Stomach smooth muscle (tissue), 2 donors: ENCODE results near the gene CCT3.
"Not testable (repeated sequence)": the region's sequence is repeated elsewhere in the genome, so short reads cannot be mapped to it uniquely, and the experiment has no call there.

Experiments
- H3K27ac ChIP-seq: one replicate; pipeline ENCODE4 v1.7.0; 2013; ENCODE audit warnings: mild to moderate bottlenecking, low read length, inconsistent platforms
- H3K27me3 ChIP-seq, 2 donors: one replicate each; pipeline ENCODE4 v1.7.0; 2013; ENCODE audit warnings: low read length in 2 of 2; ENCODE audit not compliant: insufficient read depth in 2 of 2, control insufficient read depth in 1 of 2
- H3K36me3 ChIP-seq, 2 donors: one replicate each; pipeline ENCODE4 v1.7.0; 2013; ENCODE audit warnings: low read length in 2 of 2; ENCODE audit not compliant: control insufficient read depth in 2 of 2, insufficient read depth in 2 of 2
- H3K4me1 ChIP-seq: one replicate; pipeline ENCODE4 v1.7.0; 2013; ENCODE audit warnings: low read length; ENCODE audit not compliant: control insufficient read depth, insufficient read depth
- H3K4me3 ChIP-seq, 2 donors: one replicate each; pipeline ENCODE4 v1.7.0; 2013; ENCODE audit warnings: low read length in 2 of 2
- H3K9ac ChIP-seq, 2 donors: one replicate each; pipeline ENCODE4 v1.7.0; 2013; ENCODE audit warnings: low read length in 2 of 2, mild to moderate bottlenecking in 1 of 2
- H3K9me3 ChIP-seq, 2 donors: one replicate each; pipeline ENCODE4 v1.7.0; 2013; ENCODE audit warnings: low read length in 2 of 2; ENCODE audit not compliant: control insufficient read depth in 2 of 2
- donor health status: healthy.
- donor health status: Pancreatic carcinoma.

The CCT3 gene

DNA sequence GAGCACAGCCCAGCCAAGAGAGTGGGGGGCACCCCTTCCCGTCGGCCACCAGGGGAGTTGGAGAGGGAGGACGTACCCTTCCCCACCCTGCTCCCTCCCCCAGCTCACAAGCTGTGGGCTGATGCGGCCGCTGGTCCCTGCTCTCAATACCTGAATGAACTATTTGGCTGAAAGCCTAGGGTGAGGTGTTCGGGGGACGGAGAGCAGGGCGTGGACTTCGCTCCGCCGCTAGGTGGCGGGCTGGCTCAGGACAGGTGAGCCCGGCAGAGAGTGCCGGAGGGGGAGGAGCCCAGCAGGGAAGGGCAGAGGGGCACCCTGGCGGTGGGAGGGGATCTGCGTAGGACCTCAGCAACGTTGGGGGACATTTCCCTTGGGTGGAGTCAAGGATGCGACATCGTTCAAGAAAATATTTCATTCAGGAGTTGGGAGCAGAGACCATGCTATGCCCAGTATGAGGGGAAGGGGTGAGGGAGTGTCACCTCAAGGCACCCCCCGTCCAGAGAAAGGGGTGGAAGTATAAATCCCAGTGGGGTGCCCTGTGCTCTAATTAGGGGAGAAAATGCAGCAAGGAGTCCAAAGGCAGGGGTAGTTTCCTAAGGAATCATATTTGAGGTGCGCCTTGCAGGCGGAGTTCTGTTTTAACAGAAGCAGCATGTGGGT lies 18.9 kb upstream of the CCT3 start:
- H3K36me3 ChIP-seq, result no peaks in the 10 kb centered on the region
- no peaks in the 10 kb centered on the region for H3K9me3 ChIP-seq
- no peaks in the 10 kb centered on the region for H3K4me1 ChIP-seq
- H3K27me3 ChIP-seq, result peaks cover 13 to 14% of the 10 kb centered on the region in 2 donors
- no peak overlapping the region for H3K9ac ChIP-seq
- H3K27ac ChIP-seq, result no peak overlapping the region
- no peak overlapping the region for H3K4me3 ChIP-seq

DNA sequence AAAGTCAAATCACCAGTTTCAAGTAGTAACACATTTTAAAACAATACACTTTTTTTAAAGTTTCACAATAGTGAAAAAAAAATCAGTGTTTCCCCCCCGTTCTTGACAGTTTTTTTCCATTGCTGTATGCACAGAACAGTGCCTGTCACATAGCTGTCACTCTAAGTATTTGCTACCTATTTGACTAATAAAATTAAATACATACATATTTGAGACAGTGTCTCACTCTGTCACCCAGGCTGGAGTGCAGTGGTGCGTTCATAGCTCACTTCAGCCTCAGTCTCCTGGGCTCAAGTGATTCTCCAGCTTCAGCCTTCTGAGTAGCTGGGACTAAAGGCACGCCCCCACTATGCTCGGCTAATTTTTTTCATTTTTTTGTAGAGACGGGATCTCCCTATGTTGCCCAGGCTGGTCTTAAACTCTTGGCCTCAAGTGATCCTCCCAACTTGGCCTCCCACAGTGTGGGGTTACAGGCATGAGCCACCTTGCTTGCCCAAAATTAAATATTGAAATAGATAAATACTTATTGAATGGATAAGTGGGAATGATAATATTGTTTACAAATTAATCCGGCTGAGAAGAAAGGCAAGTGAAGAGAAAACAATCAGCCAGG lies 18.3 kb upstream of the CCT3 start:
- no peaks in the 10 kb centered on the region for H3K4me1 ChIP-seq
- H3K9ac ChIP-seq, result no peak overlapping the region
- no peak overlapping the region for H3K27ac ChIP-seq
- H3K36me3 ChIP-seq, result no peaks in the 10 kb centered on the region
- peaks cover 13 to 14% of the 10 kb centered on the region in 2 donors for H3K27me3 ChIP-seq
- H3K4me3 ChIP-seq, result no peak overlapping the region
- no peaks in the 10 kb centered on the region for H3K9me3 ChIP-seq

- not testable (repeated sequence) for H3K9me3 ChIP-seq, H3K4me1 ChIP-seq, H3K36me3 ChIP-seq, H3K27ac ChIP-seq, H3K4me3 ChIP-seq, H3K9ac ChIP-seq
- peaks cover 12 to 14% of the 10 kb centered on the region in 2 donors for H3K27me3 ChIP-seq
Observed at GRCh38 chr1:156352481-156352880, 14.4 kb upstream of the CCT3 start.

- H3K9me3 ChIP-seq, result no peaks in the 10 kb centered on the region
- H3K9ac ChIP-seq, result no peak overlapping the region
- no peak overlapping the region for H3K27ac ChIP-seq
- no peaks in the 10 kb centered on the region for H3K36me3 ChIP-seq
- H3K4me1 ChIP-seq, result no peaks in the 10 kb centered on the region
- H3K4me3 ChIP-seq, result no peak overlapping the region
- H3K27me3 ChIP-seq, result peaks cover 0 to 5% of the 10 kb centered on the region in 2 donors
Observed at GRCh38 chr1:156347331-156347730, 9.2 kb upstream of the CCT3 start.

DNA sequence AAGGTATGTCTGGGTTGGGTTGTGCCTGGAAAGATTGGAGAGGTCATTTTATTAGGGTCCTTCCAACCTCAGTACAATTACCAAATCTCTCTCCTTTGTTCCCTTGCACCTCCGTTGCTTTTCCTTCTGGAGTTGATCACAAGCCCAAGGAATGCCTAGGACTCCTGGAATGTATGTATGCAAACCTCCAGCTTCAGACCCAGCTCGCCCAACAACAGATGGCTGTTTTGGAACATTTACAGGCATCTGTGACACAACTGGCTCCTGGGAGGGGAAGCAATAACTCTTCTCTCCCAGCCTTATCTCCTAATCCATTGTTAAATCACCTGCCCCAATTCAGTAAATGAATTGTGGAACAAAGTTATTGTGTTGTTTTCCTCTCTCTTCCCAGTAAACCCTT lies 8.5 kb upstream of the CCT3 start:
- H3K9me3 ChIP-seq, result no peaks in the 10 kb centered on the region
- H3K9ac ChIP-seq, result no peak overlapping the region
- H3K4me1 ChIP-seq, result no peaks in the 10 kb centered on the region
- no peaks in the 10 kb centered on the region for H3K36me3 ChIP-seq
- H3K4me3 ChIP-seq, result no peak overlapping the region
- peaks cover 0 to 5% of the 10 kb centered on the region in 2 donors for H3K27me3 ChIP-seq
- no peak overlapping the region for H3K27ac ChIP-seq

DNA sequence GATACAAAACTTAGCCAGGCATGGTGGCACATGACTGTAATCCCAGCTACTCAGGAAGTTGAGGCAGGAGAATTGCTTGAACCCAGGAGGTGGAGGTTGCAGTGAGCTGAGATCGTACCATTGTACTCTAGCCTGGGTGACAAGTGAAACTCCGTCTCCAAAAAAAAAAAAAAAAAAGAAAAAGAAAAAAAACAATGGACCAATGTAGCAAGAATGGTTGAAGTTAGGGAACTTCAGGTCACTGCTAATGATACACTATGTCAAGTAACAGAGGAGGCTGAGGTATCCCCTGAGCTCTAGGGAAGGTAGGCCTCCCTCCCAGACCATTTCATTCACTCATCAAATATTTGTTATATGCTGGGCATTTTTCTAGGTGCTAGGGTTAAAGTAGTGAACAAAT lies 7.9 kb upstream of the CCT3 start:
- H3K27ac ChIP-seq, H3K9ac ChIP-seq, H3K4me1 ChIP-seq, H3K9me3 ChIP-seq, H3K4me3 ChIP-seq, H3K36me3 ChIP-seq, H3K27me3 ChIP-seq: not testable (repeated sequence)

DNA sequence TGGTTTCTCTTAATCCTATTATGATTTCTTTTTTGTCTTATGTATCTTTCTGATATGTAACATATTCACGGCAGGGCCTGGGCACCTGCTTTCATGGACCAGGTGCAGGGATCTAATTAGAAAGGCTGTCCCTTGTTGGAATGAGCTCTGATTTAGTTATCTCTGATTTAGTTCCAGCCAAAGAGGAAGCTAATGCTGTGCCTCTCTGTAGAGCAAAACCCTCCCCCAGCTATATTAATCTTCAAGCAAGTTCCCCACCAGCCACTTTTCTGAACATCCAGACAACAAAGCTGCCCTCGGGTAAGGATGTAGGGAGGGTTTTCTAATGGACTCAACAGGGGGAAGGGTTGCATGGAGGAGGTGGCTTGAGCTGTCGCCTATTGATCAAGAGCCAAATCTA lies 6.3 kb upstream of the CCT3 start:
- Histone ChIP-seq H3K9ac (no peak overlapping the region), H3K36me3 (no peaks in the 10 kb centered on the region), H3K9me3 (no peaks in the 10 kb centered on the region), H3K27ac (no peak overlapping the region), H3K4me3 (no peak overlapping the region), H3K4me1 (no peaks in the 10 kb centered on the region), H3K27me3 (peaks cover 0 to 5% of the 10 kb centered on the region in 2 donors)

- no peak overlapping the region for H3K4me3 ChIP-seq
- no peak overlapping the region for H3K27ac ChIP-seq
Observed at GRCh38 chr1:156342166-156342955, 4.3 kb upstream of the CCT3 start.

DNA sequence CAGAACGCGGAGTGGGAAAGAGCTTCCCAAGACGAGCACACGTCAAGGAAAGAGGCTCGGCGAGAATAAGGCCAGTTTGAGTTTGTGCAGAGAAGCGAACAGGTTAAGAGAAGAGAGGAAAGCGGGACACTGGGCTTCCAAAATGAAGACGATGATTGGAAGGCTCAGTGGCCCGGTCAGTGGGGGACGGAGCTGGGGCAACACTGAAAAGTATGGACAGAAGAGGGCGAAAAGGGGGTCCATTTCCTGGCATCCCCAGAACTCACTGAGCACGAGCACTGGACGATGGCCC lies 258 bp downstream of the CCT3 start:
- H3K9ac ChIP-seq, result peak overlapping the region; percentile 76 to 93
- no peaks in the 10 kb centered on the region for H3K27me3 ChIP-seq
- H3K4me3 ChIP-seq, result peak overlapping the region; percentile 85 to 98
- H3K36me3 ChIP-seq, result peaks cover 16 to 21% of the 10 kb centered on the region in 2 donors
- H3K27ac ChIP-seq, result peak overlapping the region; percentile 76
- peaks cover 14% of the 10 kb centered on the region for H3K4me1 ChIP-seq
- no peaks in the 10 kb centered on the region for H3K9me3 ChIP-seq

More at GRCh38 chr1:156342166-156342955, 4.3 kb upstream of the CCT3 start:
- Histone ChIP-seq H3K9ac (no peak overlapping the region), H3K4me1 (peaks cover under 1% of the 10 kb centered on the region), H3K36me3 (no peaks in the 10 kb centered on the region), H3K27me3 (peaks cover 0 to 3% of the 10 kb centered on the region in 2 donors), H3K9me3 (no peaks in the 10 kb centered on the region)

- Histone ChIP-seq H3K36me3 (peaks cover 21 to 27% of the 10 kb centered on the region in 2 donors), H3K4me3 (peak overlapping the region; percentile 85 to 98), H3K27ac (peak overlapping the region; percentile 76), H3K9me3 (no peaks in the 10 kb centered on the region), H3K4me1 (peaks cover 14% of the 10 kb centered on the region), H3K27me3 (no peaks in the 10 kb centered on the region), H3K9ac (peak overlapping the region; percentile 76 to 93)
Observed at GRCh38 chr1:156337052-156337887, 822 bp downstream of the CCT3 start.
